HuH-7 (cell line): Measurements from ENCODE around the gene CDCA4.

Experiments
- DNase-seq: peaks from one replicate; pipeline ENCODE4 v3.0.0; 2011; ENCODE audit warnings: low spot score

The CDCA4 gene

GRCh38 chr14:104989236-104989950 lies 31.5 kb downstream of the CDCA4 start:
- no peak for DNase-seq

GRCh38 chr14:104986487-104987164 lies 34.3 kb downstream of the CDCA4 start:
- DNase-seq = no peak

GRCh38 chr14:104985675-104986486 lies 35.0 kb downstream of the CDCA4 start, which contains the start of gene CLBA1:
Gene CLBA1 (plus strand): TSS chr14:104985788. CDS start chr14:104986432, 644 bp downstream.
- DNase-seq = peak; percentile 98

- no peak for DNase-seq
Measured at GRCh38 chr14:104984056-104984894, 36.6 kb downstream of the CDCA4 start.

GRCh38 chr14:104983231-104983721 lies 37.6 kb downstream of the CDCA4 start:
- DNase-seq = no peak

- DNase-seq = no peak
Measured at GRCh38 chr14:104982548-104983230, 38.2 kb downstream of the CDCA4 start.

GRCh38 chr14:104981699-104982541 lies 39.0 kb downstream of the CDCA4 start:
- DNase-seq = no peak

GRCh38 chr14:104980611-104981531 lies 40.0 kb downstream of the CDCA4 start:
- DNase-seq = no peak

GRCh38 chr14:104979758-104980610 lies 40.9 kb downstream of the CDCA4 start:
- no peak for DNase-seq

GRCh38 chr14:104978746-104979691 lies 41.9 kb downstream of the CDCA4 start:
- DNase-seq = no peak

GRCh38 chr14:104977681-104978653 lies 42.9 kb downstream of the CDCA4 start, which contains the start of gene AHNAK2:
Gene AHNAK2 (minus strand): TSS chr14:104978374. CDS start chr14:104978237, 137 bp downstream.
- DNase-seq = peak; percentile 89

- no peak for DNase-seq
Measured at GRCh38 chr14:104977008-104977680, 43.7 kb downstream of the CDCA4 start.

- DNase-seq = peak; percentile 93
Measured at GRCh38 chr14:104976198-104977007, 44.5 kb downstream of the CDCA4 start.
